Measurements from ENCODE around the gene IFNLR1. TPM values are rescaled to one million over a fixed set of nuclear protein-coding genes. Genes with fewer than 3 reads are reported as not detected.

The IFNLR1 gene
- total RNA-seq, 4 donors from 2014 or later, result 2.0 to 7.4 (median 5.0) TPM

- ATAC-seq (no peak), DNase-seq (peak in 1 of 2 donors; percentile 11)
- no peaks in the 10 kb centered on the region for H3K27me3 ChIP-seq
- no peak overlapping the region for H3K4me3 ChIP-seq
- H3K27ac ChIP-seq, result no peak overlapping the region
- no peaks in the 10 kb centered on the region for H3K36me3 ChIP-seq
- no peaks in the 10 kb centered on the region for H3K9me3 ChIP-seq
- intact Hi-C loops (cut with DNase I; ENCODE audit: low total_unique reads) (loop anchor here (5.0 kb wide), 1 partner anchor 156 kb away; the partner anchor contains the start of gene PNRC2), in situ Hi-C loops (cut with MboI; ENCODE audit: low sequenced_read_pairs in 4 of 4) (loop anchor here in 2 of 4 donors (5.0 to 10.0 kb wide), 2 partner anchors 41 to 49 kb away; no protein-coding TSS in a partner anchor)
- no peak for TF ChIP-seq POLR2A (IDR thresholded peaks at IDR 0.05)
- TF ChIP-seq CTCF (IDR thresholded peaks at IDR 0.05 in 4 of 5, conservative IDR thresholded peaks at IDR 0.05 in 1 of 5), result no peak
- H3K4me1 ChIP-seq, result peaks cover 21 to 39% of the 10 kb centered on the region in 2 donors
Measured at GRCh38 chr1:24113641-24114033, 73.5 kb downstream of the IFNLR1 start.

GRCh38 chr1:24111996-24112779 is 74.9 kb downstream of the IFNLR1 start, which contains the start of gene MYOM3:
TSS of gene MYOM3 (minus strand) at chr1:24112135. CDS start at chr1:24108636, 3,499 bp downstream.
- in situ Hi-C loops (cut with MboI; ENCODE audit: low sequenced_read_pairs in 4 of 4) (loop anchor here in 2 of 4 donors (5.0 to 10.0 kb wide), 2 partner anchors 40 to 47 kb away; no protein-coding TSS in a partner anchor), intact Hi-C loops (cut with DNase I; ENCODE audit: low total_unique reads) (loop anchor here (1.0 to 5.0 kb wide), 2 partner anchors 41 to 155 kb away; partner anchors contain the start of gene PNRC2)
- Histone ChIP-seq H3K36me3 (no peaks in the 10 kb centered on the region), H3K27me3 (no peaks in the 10 kb centered on the region), H3K27ac (peak within 1 kb of the TSS; percentile 93 to 97 (median 96)), H3K4me1 (peaks cover 26 to 51% of the 10 kb centered on the region in 2 donors), H3K4me3 (peak within 1 kb of the TSS; percentile 58 to 69 (median 64)), H3K9me3 (no peaks in the 10 kb centered on the region)
- TF ChIP-seq POLR2A (IDR thresholded peaks at IDR 0.05) (peak; percentile 45 to 80), CTCF (IDR thresholded peaks at IDR 0.05 in 4 of 5, conservative IDR thresholded peaks at IDR 0.05 in 1 of 5) (peak; percentile 59 to 82 (median 79))
- ATAC-seq (peak; percentile 65 to 68), DNase-seq (peak; percentile 86 to 92)

- intact Hi-C loops (cut with DNase I; ENCODE audit: low total_unique reads), result loop anchor here (5.0 kb wide), 1 partner anchor 154 kb away; the partner anchor contains the start of gene PNRC2
- in situ Hi-C loops (cut with MboI; ENCODE audit: low sequenced_read_pairs in 4 of 4), result loop anchor here in 2 of 4 donors (5.0 to 10.0 kb wide), 2 partner anchors 39 to 47 kb away; no protein-coding TSS in a partner anchor
- peaks cover 28 to 51% of the 10 kb centered on the region in 2 donors for H3K4me1 ChIP-seq
Measured at GRCh38 chr1:24111262-24111995, 75.7 kb downstream of the IFNLR1 start.

More at GRCh38 chr1:24111262-24111995, 75.7 kb downstream of the IFNLR1 start:
- DNase-seq, result peak in 1 of 2 donors; percentile 49
- Histone ChIP-seq H3K4me3 (peak overlapping the region; percentile 58 to 69 (median 64)), H3K9me3 (no peaks in the 10 kb centered on the region), H3K27ac (peak overlapping the region; percentile 93 to 97 (median 96)), H3K27me3 (no peaks in the 10 kb centered on the region), H3K36me3 (no peaks in the 10 kb centered on the region)
- no peak for TF ChIP-seq CTCF (IDR thresholded peaks at IDR 0.05 in 4 of 5, conservative IDR thresholded peaks at IDR 0.05 in 1 of 5)
- TF ChIP-seq POLR2A (IDR thresholded peaks at IDR 0.05), result no peak
- ATAC-seq, result peak; percentile 9 to 18

All from gastrocnemius medialis (tissue), 4 donors.